Measurements from ENCODE around the gene BCL3.

Gene BCL3

GRCh38 chr19:44752123-44752815 lies 3.8 kb downstream of the BCL3 start:
- H3K27ac ChIP-seq, result peak overlapping the region; percentile 79
- no peak for TF ChIP-seq CTCF (conservative IDR thresholded peaks at IDR 0.05)

- H3K27ac ChIP-seq, result peak overlapping the region; percentile 79
- TF ChIP-seq CTCF (conservative IDR thresholded peaks at IDR 0.05), result no peak
These were observed 4.5 kb downstream of the BCL3 start for GRCh38 chr19:44752816-44753625.

- TF ChIP-seq CTCF (conservative IDR thresholded peaks at IDR 0.05), result no peak
- peak overlapping the region; percentile 79 for H3K27ac ChIP-seq
These were observed 5.1 kb downstream of the BCL3 start for GRCh38 chr19:44753626-44753931.

GRCh38 chr19:44753932-44754749 lies 5.6 kb downstream of the BCL3 start:
- no peak for TF ChIP-seq CTCF (conservative IDR thresholded peaks at IDR 0.05)
- peak overlapping the region; percentile 79 for H3K27ac ChIP-seq

GRCh38 chr19:44754750-44755080 lies 6.2 kb downstream of the BCL3 start:
- peak overlapping the region; percentile 79 for H3K27ac ChIP-seq
- TF ChIP-seq CTCF (conservative IDR thresholded peaks at IDR 0.05), result no peak

- no peak for TF ChIP-seq CTCF (conservative IDR thresholded peaks at IDR 0.05)
- peak overlapping the region; percentile 79 for H3K27ac ChIP-seq
These were observed 6.7 kb downstream of the BCL3 start for GRCh38 chr19:44755219-44755618.

- peak overlapping the region; percentile 79; the same call in 1 of the 2 replicates for H3K27ac ChIP-seq
- no peak for TF ChIP-seq CTCF (conservative IDR thresholded peaks at IDR 0.05)
These were observed 7.6 kb downstream of the BCL3 start for GRCh38 chr19:44756089-44756562.

Measured in VCaP (cell line).